HG02970 (cell line): ENCODE results near the gene PRKCZ.
"Not testable (repeated sequence)": the region's sequence is repeated elsewhere in the genome, so short reads cannot be mapped to it uniquely, and the experiment has no call there.

ENCODE experiments used
- ATAC-seq: cut with Tn5 transposase; IDR thresholded peaks from one replicate; pipeline ENCODE4 v1.9.1; 2021; ENCODE audit warnings: mild to moderate bottlenecking, moderate library complexity, moderate number of reproducible peaks; ENCODE audit not compliant: unreplicated experiment, low FRiP score

PRKCZ gene

DNA sequence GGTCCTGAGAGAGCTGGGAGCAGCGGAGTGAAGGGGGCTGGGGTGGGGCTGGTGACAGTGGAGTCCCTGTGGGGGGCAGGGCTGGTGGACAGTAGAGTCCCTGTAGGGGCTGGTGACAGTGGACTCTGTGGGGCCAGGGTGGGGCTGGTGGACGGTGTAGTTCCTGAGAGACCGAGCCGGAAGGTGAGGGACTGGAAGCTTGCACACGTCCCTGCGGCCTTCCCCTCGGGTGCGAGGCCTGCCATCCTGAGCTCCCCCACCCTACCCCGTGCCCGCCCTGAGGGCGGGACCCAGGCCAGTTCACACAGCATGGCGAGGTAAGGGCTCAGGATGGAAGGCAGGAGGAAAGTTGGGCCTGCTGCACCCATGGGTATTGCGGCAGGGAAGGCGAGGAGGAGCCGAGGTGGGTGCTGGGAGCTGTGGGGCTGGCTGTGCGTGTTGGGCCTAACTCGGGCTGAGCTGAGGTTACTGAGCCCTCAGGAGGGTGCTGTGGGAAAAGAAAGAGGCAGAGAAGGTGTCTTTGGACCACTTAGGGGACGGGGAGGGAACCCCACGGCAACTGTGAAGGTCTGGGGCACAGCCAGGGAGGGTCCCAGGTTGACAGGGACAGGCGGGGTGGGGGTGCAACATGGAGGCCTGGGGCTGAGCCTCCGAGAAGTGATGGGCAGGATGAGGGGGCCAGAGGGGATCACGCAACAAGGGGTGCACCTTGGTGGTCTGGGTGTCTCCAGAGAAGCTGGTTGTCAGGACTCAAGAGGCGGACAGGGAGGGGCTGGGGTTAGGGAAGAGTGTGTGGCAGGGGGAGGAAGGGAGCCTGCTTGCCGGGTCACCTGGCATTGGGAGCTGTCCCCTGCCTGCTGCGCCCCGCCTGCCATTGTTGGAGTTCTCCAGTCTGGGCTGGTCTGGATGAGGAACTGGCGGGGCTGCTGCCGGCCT, 60.8 kb downstream of the PRKCZ start:
- ATAC-seq, result no peak

- no peak for ATAC-seq
These were observed 61.4 kb downstream of the PRKCZ start for GRCh38 chr1:2111674-2112035.

GRCh38 chr1:2112280-2112701, 62.1 kb downstream of the PRKCZ start:
- ATAC-seq, result no peak

DNA sequence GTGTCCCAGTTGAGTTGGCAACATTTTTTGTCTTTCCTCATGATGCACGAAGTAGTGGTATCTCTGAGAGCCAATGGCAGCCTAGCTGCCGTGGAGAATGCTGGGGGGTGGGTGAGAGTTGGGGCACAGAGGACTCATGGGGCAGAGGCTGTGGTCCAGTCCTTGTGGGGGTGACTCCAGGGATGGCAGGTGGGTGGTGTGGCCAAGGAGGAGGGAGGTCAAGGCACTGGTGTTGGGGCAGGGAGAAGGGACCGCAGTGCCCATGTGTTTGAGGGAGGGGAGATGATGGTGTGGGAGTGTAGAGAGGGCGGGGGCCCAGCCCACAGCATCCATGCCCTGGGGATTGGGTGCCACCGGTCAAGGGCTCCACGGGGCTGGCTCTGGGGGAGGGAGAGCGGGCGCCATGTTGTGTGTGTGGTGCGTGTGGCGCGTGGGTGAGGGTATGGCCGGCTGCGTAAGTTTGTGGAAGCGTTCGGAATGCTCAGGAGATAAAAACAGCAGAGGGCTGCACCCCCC, 63.5 kb downstream of the PRKCZ start:
- no peak for ATAC-seq

DNA sequence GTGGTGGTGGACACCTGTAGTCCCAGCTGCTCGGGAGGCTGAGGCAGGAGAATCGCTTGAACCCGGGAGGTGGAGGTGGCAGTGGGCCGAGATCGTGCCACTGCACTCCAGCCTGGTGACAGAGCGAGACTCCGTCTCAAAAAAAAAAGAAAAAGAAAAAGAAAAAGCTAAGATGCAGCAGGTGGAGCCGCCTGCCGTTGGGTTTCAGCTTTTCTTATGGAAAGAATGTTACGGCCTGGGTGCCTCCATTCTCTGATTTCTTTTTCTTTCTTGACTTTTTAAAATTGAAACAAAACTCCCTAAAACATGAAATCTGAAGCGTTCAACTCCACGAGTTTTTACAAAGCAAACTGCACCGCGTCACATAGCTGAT, 64.4 kb downstream of the PRKCZ start:
- not testable (repeated sequence) for ATAC-seq

- ATAC-seq, result no peak
These were observed 64.9 kb downstream of the PRKCZ start for GRCh38 chr1:2115008-2115641.

GRCh38 chr1:2115702-2116341, 65.6 kb downstream of the PRKCZ start:
- no peak for ATAC-seq

DNA sequence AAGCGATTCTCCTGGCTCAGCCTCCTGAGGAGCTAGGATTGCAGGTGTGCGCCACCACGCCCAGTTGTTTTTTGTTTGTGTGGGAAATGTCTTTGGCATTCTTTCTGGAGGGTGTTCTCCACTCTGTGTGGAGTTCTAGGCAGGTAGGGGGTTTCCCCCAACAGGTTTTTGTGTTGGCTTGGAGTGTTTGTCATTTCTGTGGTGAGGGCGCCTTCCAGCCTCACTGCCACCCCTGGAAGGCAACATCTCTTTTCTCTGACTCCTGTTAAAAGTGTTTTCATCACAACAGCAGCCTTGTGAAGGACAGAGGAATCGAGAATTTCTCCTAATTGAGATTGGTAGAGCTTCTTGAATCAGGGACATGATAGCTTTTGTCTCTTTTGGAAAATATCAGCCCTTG, 69.7 kb downstream of the PRKCZ start:
- ATAC-seq, result no peak

- ATAC-seq, result no peak
These were observed 71.0 kb downstream of the PRKCZ start for GRCh38 chr1:2121101-2121691.

- ATAC-seq, result not testable (repeated sequence)
These were observed 71.6 kb downstream of the PRKCZ start for GRCh38 chr1:2121794-2122193.

DNA sequence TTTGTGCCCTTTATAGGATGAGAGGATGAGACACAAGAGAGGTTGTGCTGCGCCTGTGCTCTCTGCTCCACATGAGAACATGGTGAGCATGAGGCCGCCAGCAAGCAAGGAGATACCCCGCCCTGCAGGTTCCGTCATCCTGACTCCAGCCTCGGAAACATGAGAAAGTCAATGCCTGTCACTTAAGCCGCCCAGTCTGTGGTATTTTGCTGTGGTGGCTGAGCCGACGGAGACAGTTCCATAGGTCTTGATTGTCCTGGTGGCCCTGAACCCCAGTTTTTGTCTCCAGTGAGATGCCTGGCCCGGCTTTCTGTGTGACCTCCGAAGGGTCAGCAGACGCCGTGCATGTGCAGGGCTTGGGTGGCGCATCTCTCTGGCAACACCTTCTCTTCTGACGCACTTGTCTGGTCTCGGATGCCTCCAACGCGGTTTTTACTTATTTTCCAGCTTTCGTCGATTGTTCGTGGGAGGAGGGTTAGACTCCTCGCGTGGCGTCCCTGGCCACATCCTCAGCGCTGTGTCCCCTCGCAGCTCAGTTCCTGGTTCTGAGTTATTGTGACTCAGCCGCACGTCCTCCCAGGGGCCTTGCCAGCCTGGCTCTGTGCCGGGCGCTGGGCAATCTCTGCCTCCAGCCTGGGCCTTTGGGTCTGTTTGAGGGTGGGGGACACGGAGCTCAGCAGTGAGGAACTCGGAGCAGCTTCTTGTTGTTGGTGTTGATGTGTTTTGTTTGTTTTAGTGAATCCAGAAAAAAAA, 74.4 kb downstream of the PRKCZ start:
- no peak for ATAC-seq

DNA sequence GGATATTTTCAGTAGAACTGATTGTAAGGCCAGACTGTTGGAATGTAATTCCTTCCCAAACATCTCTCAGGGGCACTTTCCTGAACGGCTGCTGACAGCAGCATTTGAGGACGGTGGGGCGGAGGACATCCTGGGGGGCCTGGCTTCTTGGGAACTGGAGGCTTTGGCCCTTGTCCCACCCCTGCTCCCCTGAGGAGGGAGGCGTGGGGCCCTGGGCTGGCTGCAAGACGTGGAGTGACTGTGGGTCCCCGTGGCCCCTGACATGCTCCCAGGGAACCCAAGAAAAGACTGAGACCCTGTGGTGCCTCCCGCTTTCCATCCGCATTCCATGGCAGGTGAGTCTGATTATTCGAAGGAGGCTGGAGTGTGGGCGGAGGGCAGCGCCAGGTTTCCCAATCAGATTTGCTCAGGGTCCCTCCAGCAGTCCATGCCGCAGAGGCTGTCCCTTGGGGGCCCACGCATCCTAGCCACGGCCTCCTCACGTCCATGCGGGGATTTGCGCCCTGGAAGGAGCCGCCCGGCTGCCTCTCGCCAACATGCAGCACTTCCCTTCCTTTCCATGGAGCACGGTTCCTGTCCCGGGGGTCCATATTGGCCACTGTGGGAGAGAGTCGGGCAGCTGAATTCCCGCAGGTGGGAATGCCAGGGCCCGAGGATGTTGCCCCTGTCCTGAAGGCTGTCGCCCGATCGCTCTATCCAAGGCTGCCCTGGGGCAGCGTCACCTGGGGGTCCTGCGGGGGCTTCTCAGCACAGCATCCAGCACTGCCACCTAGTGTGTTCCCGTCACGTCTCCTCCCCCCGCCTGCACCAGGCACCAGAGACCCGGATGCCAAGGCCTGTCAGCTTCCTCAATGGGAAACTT, 75.4 kb downstream of the PRKCZ start:
- no peak for ATAC-seq

DNA sequence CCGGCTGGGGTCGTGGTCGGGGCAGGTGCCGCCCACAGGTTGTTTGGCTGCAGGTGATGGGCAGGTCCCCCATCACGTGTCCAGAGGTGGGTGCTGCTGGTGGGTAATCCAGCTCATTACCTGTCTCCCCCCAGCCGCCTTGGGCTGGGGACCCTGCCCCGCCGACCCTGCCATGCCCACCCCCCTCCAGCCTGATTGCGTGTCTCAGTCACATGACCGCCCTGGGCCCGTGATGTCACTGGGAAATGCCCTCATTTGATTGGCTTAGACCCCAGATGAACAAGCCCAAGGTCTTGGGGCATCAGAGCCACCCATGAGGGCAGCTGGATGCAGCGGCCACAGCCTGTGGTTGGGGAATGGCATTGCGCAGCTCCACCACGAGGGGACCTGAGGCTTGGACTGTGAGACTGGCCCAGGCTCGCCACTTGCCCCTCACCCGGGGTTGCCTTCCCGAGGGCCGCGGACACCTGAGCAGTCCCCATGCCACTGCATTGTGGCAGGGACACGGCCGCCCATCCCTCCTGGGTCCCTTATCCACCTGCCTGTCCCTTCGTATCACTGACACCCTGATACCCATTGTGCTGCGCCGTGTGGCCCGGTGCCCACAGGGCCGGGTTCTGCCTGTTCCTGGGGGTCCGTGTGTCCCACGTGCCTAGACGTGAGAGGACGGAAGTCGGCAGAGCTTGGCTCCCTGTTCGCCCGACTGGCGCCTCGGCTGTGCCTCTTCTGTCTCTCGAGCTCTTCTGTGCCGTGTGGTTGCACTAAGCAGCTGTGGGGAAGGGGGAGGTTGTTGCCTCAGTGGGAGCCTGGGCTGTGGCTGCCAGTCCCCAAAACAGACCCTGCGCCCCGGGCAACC, 76.3 kb downstream of the PRKCZ start:
- ATAC-seq, result no peak

DNA sequence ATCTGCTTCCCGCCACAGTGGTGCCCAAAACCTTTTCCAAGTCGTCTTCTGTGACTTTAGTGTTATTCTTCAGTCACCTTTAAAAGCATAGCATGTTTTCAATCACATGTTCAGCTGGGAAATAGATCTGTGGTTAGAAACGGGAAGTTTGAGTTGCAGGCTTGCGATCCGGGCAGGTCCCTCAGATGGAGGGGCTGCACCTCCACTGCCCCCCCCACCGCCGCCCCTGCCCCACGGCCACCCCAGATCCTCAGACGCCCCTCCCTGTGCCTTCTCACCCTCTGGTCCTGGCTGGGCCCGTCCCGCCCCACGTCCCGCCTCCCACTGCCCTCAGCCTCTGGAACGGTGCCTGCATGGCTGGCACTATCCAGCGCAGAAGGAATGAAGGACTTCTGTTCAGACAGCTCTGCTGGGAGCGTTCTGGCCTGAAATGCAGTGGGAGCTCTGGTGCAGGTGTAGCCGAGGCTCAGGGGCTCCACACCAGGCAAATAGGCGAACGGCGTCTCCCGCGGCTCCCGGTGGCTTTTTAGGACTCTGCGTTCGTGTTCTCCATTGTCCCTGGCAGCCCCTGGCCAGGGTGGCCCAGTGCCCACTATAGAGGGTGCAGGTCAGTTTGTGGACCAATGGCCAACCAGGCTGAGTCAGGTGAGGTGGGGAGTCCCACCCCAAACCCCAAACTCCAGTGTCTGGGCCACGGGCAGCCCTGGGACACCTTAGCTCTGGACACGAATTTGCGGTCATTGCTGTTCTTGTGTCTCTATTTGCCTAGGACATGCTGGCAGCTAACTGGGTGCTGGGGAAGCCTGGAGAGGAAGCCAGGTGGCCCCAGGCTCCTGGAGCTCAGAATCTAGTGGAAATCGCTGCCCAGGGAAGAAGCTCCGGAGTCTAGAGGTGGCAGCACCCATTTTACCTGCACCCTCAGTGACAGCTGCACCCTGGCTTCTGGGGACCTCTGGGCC, 77.3 kb downstream of the PRKCZ start:
- no peak for ATAC-seq

- ATAC-seq, result no peak
These were observed 78.1 kb downstream of the PRKCZ start for GRCh38 chr1:2128189-2128901.

DNA sequence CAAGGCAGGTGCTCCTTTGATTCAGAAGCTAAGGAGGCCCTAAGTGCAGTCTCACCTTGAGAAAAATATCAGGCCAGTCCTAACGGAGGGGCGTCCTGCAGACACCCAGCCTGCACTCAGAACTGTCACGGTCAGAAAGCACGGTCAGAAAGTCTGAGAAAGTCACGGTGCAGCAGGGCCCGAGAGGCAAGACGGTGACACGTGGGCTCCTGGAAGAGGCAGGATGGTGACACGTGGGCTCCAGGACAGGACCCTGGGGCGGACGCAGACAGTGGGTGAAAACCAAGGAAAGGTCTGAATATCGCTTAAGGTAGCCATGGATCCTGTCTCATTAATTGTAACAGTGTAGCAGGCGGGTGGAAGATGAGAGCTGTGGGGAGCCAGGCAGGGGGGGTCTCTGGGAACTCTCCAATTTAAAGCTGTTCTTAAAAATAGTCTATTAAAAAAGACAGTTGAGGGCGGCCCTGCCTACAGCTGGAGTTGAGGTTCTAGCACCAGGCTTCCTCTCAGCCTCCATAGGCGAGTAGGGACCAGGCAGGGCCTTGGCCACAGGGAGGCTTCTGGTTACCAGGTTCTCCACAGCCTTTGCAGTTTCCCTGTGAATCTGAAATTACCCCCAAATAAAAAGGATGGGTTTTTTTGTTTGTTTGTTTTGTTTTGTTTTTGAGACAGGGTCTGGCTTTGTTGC, 79.2 kb downstream of the PRKCZ start:
- ATAC-seq, result no peak
